ENCODE results near the gene SMIM10L1.

Gene SMIM10L1

DNA sequence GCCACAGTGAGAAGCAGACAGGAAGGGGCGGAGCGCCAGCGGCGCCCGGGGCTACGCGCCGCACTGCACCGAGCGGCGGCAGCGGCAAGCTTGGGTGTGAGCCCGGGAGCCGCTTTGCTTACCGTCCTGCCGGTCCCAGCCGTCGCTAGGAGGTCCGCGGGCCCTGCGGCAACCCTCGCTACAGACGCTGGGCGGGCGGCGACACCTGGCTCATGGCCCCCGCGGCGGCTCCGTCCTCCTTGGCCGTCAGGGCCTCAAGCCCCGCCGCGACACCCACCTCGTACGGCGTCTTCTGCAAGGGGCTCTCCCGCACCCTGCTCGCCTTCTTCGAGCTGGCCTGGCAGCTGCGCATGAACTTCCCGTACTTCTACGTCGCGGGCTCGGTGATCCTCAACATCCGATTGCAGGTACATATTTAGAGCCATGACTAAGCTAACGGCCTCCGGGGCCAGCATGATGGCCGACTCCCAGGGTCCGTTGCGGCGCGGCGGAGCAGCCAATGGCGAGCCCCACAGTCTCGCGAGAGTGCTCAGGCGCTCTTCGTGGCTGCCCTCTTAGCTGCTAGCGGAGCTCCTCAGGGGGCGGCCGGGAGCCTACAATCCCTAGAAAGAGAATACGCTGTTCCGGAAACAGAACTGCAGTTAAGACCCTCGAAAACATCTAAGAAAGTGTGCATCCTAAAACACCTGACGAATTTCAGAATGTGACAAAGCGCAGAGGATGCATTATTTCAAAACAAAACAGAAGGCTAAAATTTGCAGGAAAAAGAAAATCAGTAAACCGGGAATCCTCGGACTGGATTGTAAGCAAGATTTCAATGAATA, at the start of gene SMIM10L1:
Gene SMIM10L1 (plus strand): TSS at position 50 of the 824 bp plus-strand sequence. CDS start 163 bp downstream, at position 213.
- in situ Hi-C loops (cut with MboI; ENCODE audit: low sequenced_read_pairs), result no loop called here

DNA sequence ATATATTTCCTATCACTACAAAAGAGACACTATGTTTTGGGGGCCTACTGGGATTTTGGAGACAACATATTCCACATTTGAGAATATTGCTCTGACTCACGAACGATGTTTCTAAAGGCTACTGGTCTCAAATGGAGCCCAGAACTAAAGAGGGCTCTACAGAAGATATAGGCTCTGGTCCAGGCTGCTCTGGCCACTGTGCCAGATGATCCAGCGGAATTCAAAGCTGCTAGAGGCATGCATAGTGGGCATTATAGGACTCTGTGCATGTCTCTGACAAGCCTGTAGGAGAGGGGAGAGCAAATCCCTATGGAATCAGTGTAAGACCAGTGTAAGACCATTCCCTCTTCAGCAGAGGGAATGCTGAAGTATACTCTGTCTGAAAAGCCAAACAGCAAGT, 40.6 kb upstream of the SMIM10L1 start:
- in situ Hi-C loops (cut with MboI; ENCODE audit: low sequenced_read_pairs), result no loop called here

DNA sequence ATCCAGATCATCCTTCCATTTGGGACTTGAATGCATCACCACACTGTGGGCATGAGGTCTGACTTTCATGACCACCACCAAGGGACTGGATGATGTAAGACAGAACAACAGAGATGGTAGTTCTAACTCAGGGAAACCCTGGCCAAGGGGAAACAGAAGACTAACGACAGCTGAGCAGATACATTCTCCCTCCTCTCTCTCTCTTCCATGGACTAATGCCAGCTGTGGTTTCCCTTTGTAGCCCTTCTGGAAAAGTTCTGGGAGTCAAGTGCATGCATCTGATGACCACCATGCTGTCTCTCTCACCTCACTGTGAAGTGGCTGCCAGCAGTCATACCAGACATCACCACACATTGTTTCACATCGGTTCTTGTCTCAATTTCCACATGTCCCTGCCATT, 40.0 kb upstream of the SMIM10L1 start:
- in situ Hi-C loops (cut with MboI; ENCODE audit: low sequenced_read_pairs), result no loop called here

DNA sequence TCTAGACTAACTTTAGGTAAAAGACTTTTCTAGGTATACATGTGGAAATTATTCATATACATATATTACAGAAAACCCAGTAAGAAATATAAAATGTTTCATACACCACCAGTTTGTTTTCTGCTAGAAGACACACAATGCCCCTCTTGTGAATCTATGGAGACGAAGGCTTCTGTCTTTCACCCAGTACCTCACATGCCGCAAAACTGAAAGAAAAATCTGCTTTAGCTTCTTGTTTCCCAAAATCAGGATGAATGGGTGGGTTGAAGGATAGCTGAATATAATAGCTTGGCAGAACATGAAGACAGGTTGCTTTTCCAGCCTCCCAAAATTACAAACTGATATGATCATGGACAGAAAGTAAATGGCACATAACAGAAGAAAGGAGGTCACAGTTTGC, 37.8 kb upstream of the SMIM10L1 start:
- in situ Hi-C loops (cut with MboI; ENCODE audit: low sequenced_read_pairs), result no loop called here

DNA sequence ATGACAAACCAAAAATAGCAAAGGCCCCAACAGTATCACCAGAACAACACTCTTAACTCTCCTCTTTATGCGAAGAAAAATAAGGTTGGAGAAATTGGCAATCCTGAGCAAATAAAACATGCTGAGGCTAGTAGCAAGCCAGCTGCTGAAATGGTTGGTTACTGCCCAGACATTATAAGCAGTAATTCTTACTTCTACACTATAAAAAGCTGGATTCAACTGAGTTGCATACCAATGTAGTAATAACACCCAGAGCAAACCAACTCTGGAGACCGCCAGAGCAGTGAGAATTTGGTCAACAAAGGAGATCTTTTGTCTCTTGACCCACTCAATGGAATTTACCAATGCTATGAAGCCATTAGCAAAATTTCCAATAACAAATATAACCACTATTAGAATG, 37.2 kb upstream of the SMIM10L1 start:
- in situ Hi-C loops (cut with MboI; ENCODE audit: low sequenced_read_pairs), result no loop called here

DNA sequence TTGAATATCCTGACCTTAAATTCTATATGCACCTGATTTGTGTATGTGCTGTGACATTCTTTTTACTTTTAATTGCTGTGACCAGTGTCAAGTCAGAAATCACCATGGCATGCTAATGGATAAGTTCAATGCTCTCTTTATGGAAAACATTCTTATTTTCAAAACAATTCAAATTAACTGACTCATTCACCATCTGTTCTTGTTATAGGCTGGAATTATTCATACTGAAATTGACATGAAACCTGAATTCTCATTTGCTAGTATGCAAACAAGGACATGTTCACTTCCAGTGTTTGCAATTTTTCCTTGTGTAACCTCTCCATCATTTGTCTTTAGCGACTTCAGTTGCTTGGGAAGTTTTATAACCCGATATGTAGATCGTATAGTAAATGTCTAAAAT, 36.7 kb upstream of the SMIM10L1 start, which contains the start of gene TAS2R30:
Gene TAS2R30 (minus strand): TSS at position 340 of the 400 bp plus-strand sequence. CDS start 400 bp downstream, outside the sequence.
- in situ Hi-C loops (cut with MboI; ENCODE audit: low sequenced_read_pairs), result no loop called here

DNA sequence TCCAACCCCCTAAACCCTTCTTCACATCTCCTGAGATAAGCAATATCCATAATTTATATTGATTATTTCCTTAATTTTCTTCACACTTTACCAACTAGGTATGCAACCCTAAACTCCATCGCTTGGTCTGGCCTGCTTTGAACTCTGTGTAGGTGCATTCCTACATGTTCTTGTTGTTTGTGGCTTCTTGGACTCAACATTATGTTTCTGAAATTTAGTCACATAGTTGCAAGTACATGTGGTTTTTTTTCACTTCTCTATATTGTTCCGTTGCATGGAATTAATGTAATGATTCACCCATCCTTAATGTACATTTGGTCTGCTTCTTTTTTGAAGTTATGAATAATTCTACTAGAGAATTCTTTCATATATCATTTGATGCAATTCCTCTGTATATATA, 34.9 kb upstream of the SMIM10L1 start:
- in situ Hi-C loops (cut with MboI; ENCODE audit: low sequenced_read_pairs), result no loop called here

DNA sequence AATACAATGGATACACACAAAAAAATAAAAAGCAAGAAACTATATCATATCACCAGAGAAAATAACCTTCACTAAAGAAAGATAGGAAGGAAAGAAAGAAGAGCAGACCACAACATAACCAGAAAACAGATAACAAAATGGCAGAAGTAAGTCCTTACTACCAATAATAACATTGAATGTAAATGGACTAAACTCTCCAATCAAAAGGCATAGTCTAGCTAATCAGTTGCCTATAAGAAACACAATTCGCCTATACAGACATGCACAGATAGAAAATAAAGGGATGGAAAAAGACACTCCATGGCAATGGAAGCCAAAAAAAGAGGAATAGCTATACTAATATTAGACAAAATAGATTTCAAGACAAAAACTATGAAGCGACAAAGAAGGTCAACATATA, 27.6 kb upstream of the SMIM10L1 start:
- in situ Hi-C loops (cut with MboI; ENCODE audit: low sequenced_read_pairs), result no loop called here

DNA sequence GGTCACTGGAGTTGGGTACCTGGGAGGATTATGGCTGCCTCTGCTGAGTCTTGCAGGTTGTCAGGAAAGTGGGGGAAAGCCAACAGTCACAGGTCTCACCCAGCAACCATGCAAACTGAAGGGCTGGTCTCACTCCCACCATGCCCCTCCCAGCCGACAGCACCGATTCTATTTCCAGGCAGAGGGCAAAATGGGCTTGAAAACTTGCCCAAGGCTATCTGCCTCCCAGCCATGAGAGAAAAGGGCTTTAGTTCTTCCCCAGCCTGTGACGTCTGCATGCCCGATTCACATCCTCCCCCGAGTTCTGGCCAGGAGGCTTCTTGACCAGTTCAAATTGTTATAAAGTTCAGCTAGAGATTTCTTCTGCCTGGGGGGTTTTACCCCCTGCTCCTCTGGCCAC, 26.7 kb upstream of the SMIM10L1 start:
- in situ Hi-C loops (cut with MboI; ENCODE audit: low sequenced_read_pairs), result no loop called here

DNA sequence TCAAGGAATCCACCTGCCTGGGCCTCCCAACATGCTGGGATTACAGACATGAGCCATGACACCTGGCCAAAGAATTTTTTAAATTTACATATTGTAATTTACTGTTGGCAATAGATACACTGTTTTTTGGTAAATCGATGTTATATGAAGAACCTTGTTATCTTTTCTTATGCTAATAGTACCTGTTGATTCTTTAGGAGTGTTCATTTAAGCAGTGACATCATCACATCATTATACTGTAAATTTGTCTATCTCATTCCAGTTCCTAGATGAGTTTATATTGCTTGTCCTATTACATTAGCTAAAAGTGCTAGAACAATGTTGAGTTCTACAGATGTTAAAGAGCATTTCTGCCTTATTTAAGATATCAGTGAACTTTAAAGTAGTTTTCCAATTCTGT, 23.6 kb upstream of the SMIM10L1 start:
- in situ Hi-C loops (cut with MboI; ENCODE audit: low sequenced_read_pairs), result no loop called here

DNA sequence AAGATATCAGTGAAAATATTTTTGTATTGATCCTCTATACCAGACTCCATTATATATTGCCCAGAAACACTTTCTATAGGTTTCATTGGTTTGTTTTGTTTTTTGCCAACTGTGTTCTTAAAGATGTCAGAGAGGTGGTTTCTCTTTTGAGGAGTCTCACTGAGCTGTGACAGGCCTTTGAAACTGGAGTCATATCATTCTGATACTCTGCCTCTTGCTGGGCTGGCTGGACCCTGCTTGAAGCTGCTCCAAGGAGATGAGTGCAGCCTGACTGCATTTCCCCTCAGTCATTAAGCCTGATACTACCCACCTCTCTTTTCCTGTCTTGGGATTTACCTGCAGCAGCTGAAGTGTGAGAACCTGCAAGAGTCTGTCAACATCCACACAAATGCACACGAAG, 20.2 kb upstream of the SMIM10L1 start:
- in situ Hi-C loops (cut with MboI; ENCODE audit: low sequenced_read_pairs), result no loop called here

DNA sequence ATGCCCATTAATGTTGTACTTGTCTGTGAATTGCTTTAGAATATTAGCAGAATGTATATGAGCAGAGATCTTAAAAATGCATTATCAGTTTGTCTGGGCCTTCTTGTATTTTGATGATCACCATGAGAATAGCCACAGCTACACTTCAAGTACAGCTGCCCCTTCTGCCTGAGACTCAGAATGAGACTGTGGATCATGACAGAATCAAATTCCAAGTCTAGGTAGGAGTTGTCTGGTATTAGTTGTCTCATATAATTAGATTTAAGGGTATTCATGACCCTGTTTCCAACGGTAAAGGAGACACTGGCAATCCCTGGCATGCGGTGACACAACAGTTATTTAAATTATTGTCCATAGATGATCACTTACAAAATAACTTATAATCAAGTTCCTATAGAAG, 18.3 kb upstream of the SMIM10L1 start:
- in situ Hi-C loops (cut with MboI; ENCODE audit: low sequenced_read_pairs), result no loop called here

DNA sequence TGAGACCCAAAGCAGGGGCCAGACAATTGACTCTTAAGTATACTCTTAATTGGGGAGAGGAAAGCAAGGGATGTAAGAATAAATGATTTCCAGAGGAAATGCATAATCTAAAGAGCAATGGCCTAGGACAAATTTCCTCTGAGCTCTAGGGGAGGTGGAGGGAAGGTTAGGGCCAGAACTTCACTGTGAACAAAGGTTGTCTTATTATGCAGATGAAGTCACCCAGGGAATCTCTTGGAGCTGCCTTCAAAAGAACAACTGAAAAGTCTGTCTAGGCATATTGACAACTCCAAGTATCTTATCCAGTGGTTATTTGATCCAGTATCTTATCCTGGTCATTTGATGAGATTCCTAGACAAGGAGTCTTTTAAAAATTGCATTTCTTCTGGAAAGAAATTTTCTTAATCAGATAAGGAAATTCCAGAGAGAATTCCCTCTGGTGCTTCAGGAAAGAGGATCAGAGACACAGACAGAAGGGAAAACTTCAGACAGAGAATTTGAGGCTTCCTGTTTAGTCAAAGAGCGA, 16.5 kb upstream of the SMIM10L1 start:
- in situ Hi-C loops (cut with MboI; ENCODE audit: low sequenced_read_pairs), result no loop called here

DNA sequence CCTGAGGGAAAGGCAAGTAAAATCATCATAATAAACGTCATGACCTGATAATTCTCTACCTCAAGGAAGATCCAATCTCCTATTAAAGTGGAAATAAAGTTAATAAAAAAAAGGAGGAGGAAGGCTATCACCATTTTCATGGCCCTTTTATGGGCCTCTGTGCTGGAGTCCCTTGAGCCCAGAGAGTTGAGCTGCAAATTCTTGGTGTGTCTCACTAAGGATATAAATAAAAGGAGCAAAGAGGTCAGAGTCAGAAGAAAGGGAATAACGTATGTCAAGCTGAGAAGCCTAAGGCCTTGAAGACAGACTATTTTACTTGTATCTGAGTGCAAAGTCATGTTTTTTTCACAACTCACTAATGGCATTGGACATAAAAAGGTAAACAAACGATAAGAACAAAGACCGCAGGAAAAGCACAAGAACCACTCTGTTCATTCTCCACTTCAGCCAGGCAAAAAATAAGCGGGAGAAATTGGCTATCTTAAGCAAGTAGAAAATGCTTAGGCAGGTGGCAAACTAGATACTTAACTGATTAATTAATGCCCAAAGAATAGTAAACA, 12.0 kb upstream of the SMIM10L1 start:
- in situ Hi-C loops (cut with MboI; ENCODE audit: low sequenced_read_pairs), result no loop called here

DNA sequence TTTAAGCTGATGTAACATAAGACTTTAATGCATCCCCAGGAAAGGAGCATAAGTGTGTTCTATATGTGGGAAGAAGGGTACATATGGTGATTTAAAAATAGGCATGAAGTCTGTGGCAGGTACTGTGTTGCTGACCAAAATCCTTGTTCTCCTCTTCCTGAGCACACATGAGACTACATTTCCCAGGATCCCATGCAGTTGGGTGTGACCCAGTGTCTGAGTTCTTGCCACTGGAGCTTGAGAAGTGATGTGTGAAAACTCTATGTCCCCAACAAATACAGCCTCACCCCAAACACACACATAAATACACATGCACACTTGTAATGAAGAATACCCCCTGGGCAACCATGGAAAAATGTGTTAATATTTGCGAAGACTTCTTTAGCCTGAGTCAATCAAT, 8.5 kb upstream of the SMIM10L1 start:
- in situ Hi-C loops (cut with MboI; ENCODE audit: low sequenced_read_pairs), result no loop called here

DNA sequence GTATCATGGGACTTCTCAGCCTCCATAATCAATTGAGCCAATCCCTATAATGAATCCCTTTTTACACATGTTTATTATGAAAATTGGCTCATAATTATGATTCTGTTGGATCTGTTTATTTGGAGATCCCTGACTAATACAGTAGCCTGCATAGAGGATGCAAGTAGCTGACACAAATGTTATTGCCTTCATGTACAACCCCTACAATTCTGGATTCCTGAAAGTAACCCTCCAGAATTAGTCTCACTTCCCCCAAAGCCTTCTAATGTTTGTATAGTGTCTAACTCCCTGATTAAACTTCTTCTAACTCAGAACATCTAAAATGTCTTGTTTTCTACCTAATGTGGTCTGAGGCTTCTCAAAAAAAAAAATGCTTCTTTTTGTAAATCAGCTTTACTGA, 6.6 kb upstream of the SMIM10L1 start:
- in situ Hi-C loops (cut with MboI; ENCODE audit: low sequenced_read_pairs), result no loop called here

DNA sequence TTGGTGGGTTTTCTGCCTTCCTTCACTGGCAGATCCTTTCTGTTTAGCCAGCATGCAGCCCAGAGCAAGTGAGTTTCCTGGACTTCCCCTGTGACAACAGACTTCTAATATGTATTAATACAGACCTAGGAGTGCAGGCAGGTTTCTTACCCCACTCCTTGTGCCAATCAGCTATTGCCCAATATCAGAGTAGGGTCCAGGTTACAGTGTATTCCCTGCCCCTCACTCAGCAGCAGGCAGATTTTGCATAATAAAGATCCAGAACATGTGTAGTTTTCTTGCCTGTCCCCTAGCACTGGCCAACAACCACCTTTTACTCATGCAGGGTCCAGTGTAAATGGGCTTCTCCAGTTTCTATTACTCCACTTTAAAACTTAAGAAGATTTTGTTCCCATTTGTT, 4.7 kb upstream of the SMIM10L1 start:
- in situ Hi-C loops (cut with MboI; ENCODE audit: low sequenced_read_pairs), result no loop called here

DNA sequence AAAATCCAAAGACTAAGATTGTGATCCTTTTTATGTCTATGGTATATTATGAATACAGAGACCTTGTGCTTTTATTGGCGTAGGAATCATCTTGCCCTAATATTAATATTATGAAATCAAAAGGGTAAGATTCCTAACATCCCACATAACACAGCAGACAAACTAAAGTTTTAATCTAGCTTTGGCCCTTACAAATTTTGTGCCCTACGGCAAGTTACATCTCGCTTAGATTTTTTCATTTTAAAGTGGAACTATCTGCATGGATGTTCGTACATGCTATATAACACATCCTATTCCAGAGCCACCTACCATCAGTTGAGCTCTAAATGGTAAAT, 217 bp upstream of the SMIM10L1 start:
- in situ Hi-C loops (cut with MboI; ENCODE audit: low sequenced_read_pairs), result no loop called here

DNA sequence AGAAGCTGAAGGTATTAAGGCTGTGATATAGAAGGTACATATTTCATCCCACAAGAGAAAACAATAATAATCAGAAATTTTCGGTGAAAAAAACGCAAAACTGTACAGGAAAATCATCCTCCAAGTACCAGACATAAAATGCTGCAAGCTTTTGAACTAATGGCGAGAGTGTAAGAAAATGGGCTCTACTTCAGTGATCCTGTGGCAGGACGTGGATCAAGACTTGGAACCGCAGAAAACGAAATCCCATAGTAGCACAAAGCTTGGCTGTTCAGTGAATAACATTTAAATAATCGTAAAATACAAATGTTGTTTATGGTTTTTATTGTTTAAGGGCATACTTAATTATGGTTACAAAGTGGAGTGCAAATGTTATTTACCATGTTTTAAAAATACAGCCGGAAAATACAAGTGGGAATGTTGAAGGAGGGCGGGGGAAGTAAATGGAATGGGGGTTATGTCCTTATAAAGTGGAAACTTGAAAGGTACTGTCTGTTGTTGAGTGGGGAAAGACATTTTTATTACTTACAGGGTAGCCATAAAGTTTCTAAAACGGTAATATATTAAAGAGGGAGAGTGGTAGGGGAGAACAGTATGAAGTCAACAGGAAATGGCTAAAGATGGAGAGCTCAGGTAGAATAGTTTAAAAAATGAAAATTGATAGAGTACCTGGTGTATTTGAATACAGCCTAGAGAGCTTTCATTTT, 1.1 kb downstream of the SMIM10L1 start:
- in situ Hi-C loops (cut with MboI; ENCODE audit: low sequenced_read_pairs), result no loop called here

DNA sequence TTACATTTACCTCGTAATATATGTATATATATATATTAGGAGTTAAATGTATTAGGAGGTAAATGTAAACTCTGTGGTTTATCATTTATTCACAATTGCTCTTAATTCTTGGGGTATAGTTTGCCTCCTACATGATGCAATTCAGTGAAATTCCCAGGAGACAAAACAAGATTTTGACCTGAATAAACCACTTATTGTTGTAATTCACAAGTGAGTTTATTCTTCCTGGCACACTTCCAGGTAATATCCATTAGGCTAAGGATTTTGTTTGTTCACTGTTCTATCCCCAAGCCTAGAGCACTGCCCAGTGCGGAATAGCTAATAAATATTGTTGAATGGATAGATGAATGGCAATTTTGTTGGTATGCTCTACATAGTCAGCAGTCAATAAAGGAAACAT, 3.0 kb downstream of the SMIM10L1 start:
- in situ Hi-C loops (cut with MboI; ENCODE audit: low sequenced_read_pairs), result no loop called here

DNA sequence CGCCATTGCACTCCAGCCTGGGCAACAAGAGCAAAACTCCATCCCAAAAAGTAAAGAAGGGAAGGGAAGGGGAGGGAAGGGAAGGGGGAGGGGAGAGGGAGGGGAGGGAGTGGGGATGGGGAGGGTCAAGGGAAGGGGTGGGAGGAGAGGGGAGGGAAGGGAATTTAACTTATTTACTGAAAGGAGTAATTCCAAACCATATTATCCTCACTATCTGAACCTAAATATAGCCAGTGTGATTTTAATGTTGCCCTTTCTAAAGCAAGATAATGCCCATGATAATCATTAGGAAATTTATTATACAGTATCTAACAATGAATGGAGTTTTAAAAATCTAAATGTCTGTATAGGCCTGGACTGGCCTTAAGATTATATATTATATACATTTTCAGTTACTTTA, 7.3 kb downstream of the SMIM10L1 start:
- in situ Hi-C loops (cut with MboI; ENCODE audit: low sequenced_read_pairs), result no loop called here

DNA sequence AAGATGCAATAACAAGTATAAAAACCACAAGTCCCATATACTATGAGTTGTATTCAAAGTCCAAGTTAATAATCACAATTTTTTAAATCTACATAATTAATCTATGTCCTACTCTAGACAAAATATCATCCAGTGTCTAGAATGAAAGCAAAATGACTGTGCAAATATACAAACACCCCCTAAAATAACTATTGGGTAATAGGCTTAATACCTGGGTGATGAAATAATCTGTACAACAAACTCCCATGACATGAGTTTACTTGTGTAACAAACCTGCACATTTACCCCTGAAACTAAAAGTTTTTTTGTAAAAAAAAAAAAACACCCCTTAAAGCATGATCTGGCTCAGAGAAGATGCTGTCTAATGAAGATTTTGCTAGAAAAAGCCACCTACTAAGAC, 11.5 kb downstream of the SMIM10L1 start:
- in situ Hi-C loops (cut with MboI; ENCODE audit: low sequenced_read_pairs), result no loop called here
